Caco-2 (cell line): ENCODE measurements around the gene CX3CR1. TPM values are rescaled to one million over a fixed set of nuclear protein-coding genes. Genes with fewer than 3 reads are reported as not detected.

Experiments
- Bru-seq: library from RNA; stranded (reverse); fragments of 400-500 nt; gene quantifications from one replicate; lab custom pipeline; 2021; lab: Mats Ljungman, UMichigan
- BruChase-seq, 2 experiments: library from RNA; stranded (reverse); fragments of 400-500 nt; gene quantifications; one replicate each; lab custom pipeline; 2021; lab: Mats Ljungman, UMichigan
- BruUV-seq: library from RNA; stranded (reverse); fragments of 400-500 nt; replicated peaks from 2 replicates; lab custom pipeline; 2021; lab: Mats Ljungman, UMichigan
- CTCF ChIA-PET: fragments of 300-600 bp; sonication (Branson Sonifier 250); formaldehyde crosslinking; loops from one replicate; lab custom pipeline; 2022; ENCODE audit warnings: antibody characterized with exemption; lab: Charles Lee
- POLR2A ChIA-PET: fragments of 300-600 bp; sonication (Branson Sonifier 250); formaldehyde crosslinking; loops from one replicate; lab custom pipeline; 2022; ENCODE audit warnings: antibody characterized with exemption; lab: Charles Lee
- DNase-seq, 2 experiments: peaks; one replicate each; pipeline versions ENCODE4 v3.0.0 to v3.0.0-alpha.2; 2020 to 2022
- H3K27me3 ChIP-seq: replicated peaks from 2 replicates; pipeline ENCODE4 v1.6.0; 2011; ENCODE audit warnings: low read length; ENCODE audit not compliant: control insufficient read depth, insufficient read depth
- H3K36me3 ChIP-seq: 2 replicates; pipeline ENCODE4 v1.5.1; 2011; ENCODE audit warnings: low read length; ENCODE audit not compliant: control insufficient read depth, insufficient read depth
- H3K4me1 ChIP-seq: fragments of 250-450 bp; sonication (Bioruptor Pico); 2 replicates; pipeline ENCODE4 v1.5.1; 2020; ENCODE audit warnings: mild to moderate bottlenecking
- H3K4me3 ChIP-seq: 2 replicates; pipeline ENCODE4 v1.5.1; 2011; ENCODE audit warnings: low read depth, mild to moderate bottlenecking, control low read depth, low read length
- H3K9me3 ChIP-seq: fragments of 250-450 bp; sonication (Bioruptor Pico); 2 replicates; pipeline ENCODE4 v1.5.1; 2020; ENCODE audit warnings: mild to moderate bottlenecking, moderate library complexity
- H3K27ac Mint-ChIP-seq: one replicate; pipeline ENCODE4 v1.8.0; 2022; ENCODE audit warnings: mixed read lengths; ENCODE audit not compliant: unreplicated experiment
- H3K27me3 Mint-ChIP-seq: one replicate; pipeline ENCODE4 v1.8.0; 2022; ENCODE audit warnings: mixed read lengths; ENCODE audit not compliant: insufficient read depth, unreplicated experiment
- H3K36me3 Mint-ChIP-seq: one replicate; pipeline ENCODE4 v1.8.0; 2022; ENCODE audit warnings: mild to moderate bottlenecking, mixed read lengths; ENCODE audit not compliant: insufficient read depth, unreplicated experiment
- H3K4me1 Mint-ChIP-seq: one replicate; pipeline ENCODE4 v1.8.0; 2022; ENCODE audit warnings: low read depth, mixed read lengths; ENCODE audit not compliant: unreplicated experiment
- H3K4me3 Mint-ChIP-seq: one replicate; pipeline ENCODE4 v1.8.0; 2022; ENCODE audit warnings: mild to moderate bottlenecking, moderate library complexity, mixed read lengths; ENCODE audit not compliant: unreplicated experiment
- H3K9me3 Mint-ChIP-seq: one replicate; pipeline ENCODE4 v1.8.0; 2022; ENCODE audit warnings: mixed read lengths; ENCODE audit not compliant: unreplicated experiment
- CTCF ChIP-seq, 2 experiments: fragments of 200-600 bp in 1 of 2; IDR thresholded peaks; 1 replicate in 1 of 2; 2 replicates in 1 of 2; pipeline versions ENCODE4 v1.5.1 to v1.8.0; 2011 to 2022; ENCODE audit warnings: antibody characterized with exemption in 1 of 2, control low read depth in 1 of 2, inconsistent platforms in 1 of 2, low read depth in 1 of 2, low read length in 1 of 2, mild to moderate bottlenecking in 1 of 2, moderate library complexity in 1 of 2; ENCODE audit not compliant: insufficient read depth in 1 of 2, severe bottlenecking in 1 of 2, unreplicated experiment in 1 of 2
- intact Hi-C: fragments of 100-400 bp; cut with micrococcal nuclease; formaldehyde crosslinking; loops from one replicate; pipeline ENCODE4 v1.10.0; 2022; ENCODE audit not compliant: unreplicated experiment
- long read RNA-seq: library from polyadenylated mRNA; stranded (forward); transcript quantifications from one replicate; pipeline ENCODE4 v2.0.0, GENCODE V29; 2022
- total RNA-seq: library from RNA; stranded (reverse); gene quantifications from 2 replicates; pipeline ENCODE4 v1.2.3, GENCODE V29; 2022

The CX3CR1 gene
- 0.61 TPM in 1 of 2 replicates, not detected in the other for total RNA-seq
- Bru-seq, nascent RNA, result percentile 4 among the genes with signal in this experiment
- BruChase-seq, experiment 1, labeled RNA remaining after a 2-hour chase, result percentile 15 among the genes with signal in this experiment
- percentile 12 among the genes with signal in this experiment for BruChase-seq, experiment 2, labeled RNA remaining after a 6-hour chase
- long read RNA-seq, result 0 reads

GRCh38 chr3:39279745-39280517, at the start of gene CX3CR1:
CX3CR1 (minus strand) TSS chr3:39280036; CDS start chr3:39266509, 13,527 bp downstream.
- no peak within 1 kb of the TSS for H3K4me3 ChIP-seq
- H3K36me3 ChIP-seq, result no peaks in the 10 kb centered on the region
- H3K36me3 Mint-ChIP-seq, result no peaks in the 10 kb centered on the region
- H3K4me1 ChIP-seq, result peaks cover 14% of the 10 kb centered on the region
- H3K27ac Mint-ChIP-seq, result no peak within 1 kb of the TSS
- intact Hi-C loops, result no loop called here
- peaks cover 11% of the 10 kb centered on the region for H3K9me3 Mint-ChIP-seq
- H3K4me1 Mint-ChIP-seq, result peaks cover 13% of the 10 kb centered on the region
- H3K27me3 Mint-ChIP-seq, result peaks cover 2% of the 10 kb centered on the region
- TF ChIP-seq CTCF (IDR thresholded peaks at IDR 0.05; ENCODE audit: insufficient read depth in 1 of 2, low read depth in 1 of 2, low read length in 1 of 2, severe bottlenecking in 1 of 2, unreplicated experiment in 1 of 2), result no peak
- H3K4me3 Mint-ChIP-seq, result no peak within 1 kb of the TSS
- DNase-seq, result no peak
- no peaks in the 10 kb centered on the region for H3K9me3 ChIP-seq
- no TSS peak for BruUV-seq
- POLR2A ChIA-PET, result no interaction called here
- CTCF ChIA-PET, result interaction anchor here (0.8 to 1.5 kb wide), 4 partner anchors 8 to 154 kb away, joined by 3 to 9 read pairs (median 4); no protein-coding TSS in a partner anchor
- H3K27me3 ChIP-seq, result no peaks in the 10 kb centered on the region

GRCh38 chr3:39329493-39329892, 49.7 kb upstream of the CX3CR1 start, which contains the start of gene CCR8:
CCR8 (plus strand) TSS chr3:39329709; CDS start chr3:39332332, 2,623 bp downstream.
- H3K4me3 ChIP-seq, result no peak within 1 kb of the TSS
- no peaks in the 10 kb centered on the region for H3K27me3 ChIP-seq
- no peak within 1 kb of the TSS for H3K27ac Mint-ChIP-seq
- no peaks in the 10 kb centered on the region for H3K4me1 ChIP-seq
- H3K27me3 Mint-ChIP-seq, result no peaks in the 10 kb centered on the region
- H3K36me3 ChIP-seq, result no peaks in the 10 kb centered on the region
- H3K4me1 Mint-ChIP-seq, result no peaks in the 10 kb centered on the region
- H3K9me3 ChIP-seq, result no peaks in the 10 kb centered on the region
- no peak within 1 kb of the TSS for H3K4me3 Mint-ChIP-seq
- intact Hi-C loops, result no loop called here
- H3K36me3 Mint-ChIP-seq, result no peaks in the 10 kb centered on the region
- BruUV-seq, result no TSS peak
- ChIA-PET CTCF (no interaction called here), POLR2A (no interaction called here)
- H3K9me3 Mint-ChIP-seq, result no peaks in the 10 kb centered on the region
- DNase-seq, result no peak
- TF ChIP-seq CTCF (IDR thresholded peaks at IDR 0.05; ENCODE audit: insufficient read depth in 1 of 2, low read depth in 1 of 2, low read length in 1 of 2, severe bottlenecking in 1 of 2, unreplicated experiment in 1 of 2), result no peak

GRCh38 chr3:39327746-39328349, 48.0 kb upstream of the CX3CR1 start:
- no peak overlapping the region for H3K4me3 ChIP-seq
- no peaks in the 10 kb centered on the region for H3K9me3 ChIP-seq
- no TSS peak for BruUV-seq
- no peak for TF ChIP-seq CTCF (IDR thresholded peaks at IDR 0.05; ENCODE audit: insufficient read depth in 1 of 2, low read depth in 1 of 2, low read length in 1 of 2, severe bottlenecking in 1 of 2, unreplicated experiment in 1 of 2)
- Mint-ChIP-seq H3K36me3 (no peaks in the 10 kb centered on the region), H3K4me1 (no peaks in the 10 kb centered on the region), H3K9me3 (no peaks in the 10 kb centered on the region), H3K27me3 (no peaks in the 10 kb centered on the region), H3K4me3 (no peak overlapping the region), H3K27ac (no peak overlapping the region)
- no peaks in the 10 kb centered on the region for H3K27me3 ChIP-seq
- no peak for DNase-seq
- intact Hi-C loops, result no loop called here
- H3K36me3 ChIP-seq, result no peaks in the 10 kb centered on the region
- CTCF ChIA-PET, result no interaction called here
- no peaks in the 10 kb centered on the region for H3K4me1 ChIP-seq
- POLR2A ChIA-PET, result no interaction called here
